Endothelial cell of umbilical vein (primary cell): ENCODE data around the gene KASH5. TPM values are rescaled to one million over a fixed set of nuclear protein-coding genes. Genes with fewer than 3 reads are reported as not detected.

ENCODE experiments used
- BruUV-seq: library from RNA; stranded (reverse); fragments of 400-500 nt; replicated peaks from 2 replicates; lab custom pipeline; 2021; lab: Mats Ljungman, UMichigan
- CTCF ChIA-PET: fragments of 300-600, 350-600 bp; sonication (Branson Sonifier 250); formaldehyde crosslinking; loops from one replicate; lab custom pipeline; 2021; ENCODE audit warnings: antibody characterized with exemption, inconsistent platforms; lab: Charles Lee
- POLR2A ChIA-PET: fragments of 300-600, 350-600 bp; sonication (Branson Sonifier 250); formaldehyde crosslinking; loops from one replicate; lab custom pipeline; 2021; ENCODE audit warnings: antibody characterized with exemption, inconsistent platforms; lab: Charles Lee
- DNase-seq: peaks from one replicate; pipeline ENCODE4 v3.0.0-alpha.2; 2011; ENCODE audit warnings: low read depth, low spot score
- FAIRE-seq: peaks from 2 replicates; lab custom pipeline; 2011; peaks lifted over from hg19 to GRCh38; lab: Jason Lieb, UNC
- H2AFZ ChIP-seq: 2 replicates; pipeline ENCODE4 v1.6.0; 2012; ENCODE audit warnings: low read depth, low read length, control low read depth, inconsistent platforms
- H3K27ac ChIP-seq: 2 replicates; pipeline ENCODE4 v1.5.1; 2011; ENCODE audit warnings: low read depth, mild to moderate bottlenecking, control low read depth, low read length, moderate library complexity; ENCODE audit not compliant: insufficient read depth
- H3K27me3 ChIP-seq, 2 experiments: 2 replicates each; pipeline versions ENCODE4 v1.6.0 to v1.6.1; 2011; ENCODE audit warnings: low read length in 2 of 2, mixed read lengths in 1 of 2; ENCODE audit not compliant: control insufficient read depth in 2 of 2, insufficient read depth in 2 of 2
- H3K36me3 ChIP-seq, 2 experiments: 2 replicates in 1 of 2; 3 replicates in 1 of 2; pipeline ENCODE4 v1.5.1; 2011; ENCODE audit warnings: low read length in 2 of 2, mild to moderate bottlenecking in 1 of 2, moderate library complexity in 1 of 2; ENCODE audit not compliant: control insufficient read depth in 2 of 2, insufficient read depth in 2 of 2; ENCODE audit errors: extremely low read depth in 1 of 2
- H3K4me1 ChIP-seq: 3 replicates; pipeline ENCODE4 v1.5.1; 2011; ENCODE audit warnings: mild to moderate bottlenecking, low read length; ENCODE audit not compliant: control insufficient read depth, insufficient read depth; ENCODE audit errors: extremely low read depth
- H3K4me2 ChIP-seq: 2 replicates; pipeline ENCODE4 v1.6.1; 2011; ENCODE audit warnings: low read length, control low read depth, mixed read lengths; ENCODE audit not compliant: insufficient read depth
- H3K4me3 ChIP-seq, 3 experiments: fragments of 200-600 bp in 1 of 3; sonication (generic), shearing (Covaris generic) in 1 of 3; replicated peaks in 1 of 3; 2 replicates each; pipeline ENCODE4 v1.5.1; 2011 to 2016; ENCODE audit warnings: control low read depth in 3 of 3, low read length in 3 of 3, mild to moderate bottlenecking in 2 of 3, inconsistent platforms in 1 of 3, low read depth in 1 of 3, moderate library complexity in 1 of 3; ENCODE audit not compliant: insufficient read depth in 1 of 3
- H3K79me2 ChIP-seq: 2 replicates; pipeline ENCODE4 v1.6.0; 2012; ENCODE audit warnings: low read length, inconsistent platforms; ENCODE audit not compliant: control insufficient read depth, insufficient read depth
- H3K9ac ChIP-seq: replicated peaks from 2 replicates; pipeline ENCODE3; 2011; ENCODE audit warnings: low read length, control low read depth; ENCODE audit not compliant: insufficient read depth; ENCODE audit errors: extremely low read depth
- H3K9me1 ChIP-seq: replicated peaks from 3 replicates; pipeline ENCODE4 v1.6.0; 2011; ENCODE audit warnings: mild to moderate bottlenecking, low read length; ENCODE audit not compliant: control insufficient read depth, insufficient read depth; ENCODE audit errors: extremely low read depth
- H3K9me3 ChIP-seq: replicated peaks from 2 replicates; pipeline ENCODE4 v1.5.1; 2012; ENCODE audit warnings: low read length, inconsistent platforms; ENCODE audit not compliant: control insufficient read depth, insufficient read depth
- H4K20me1 ChIP-seq: replicated peaks from 2 replicates; pipeline ENCODE3; 2011; ENCODE audit warnings: mild to moderate bottlenecking, low read length; ENCODE audit not compliant: control insufficient read depth, insufficient read depth; ENCODE audit errors: extremely low read depth
- EZH2 ChIP-seq: IDR thresholded peaks from 2 replicates; pipeline ENCODE4 v1.6.1; 2012; ENCODE audit warnings: borderline replicate concordance, low read depth, mild to moderate bottlenecking, moderate library complexity, low read length, inconsistent platforms; ENCODE audit not compliant: severe bottlenecking
- FOS ChIP-seq: IDR thresholded peaks from 2 replicates; pipeline ENCODE4 v1.6.1; 2011; ENCODE audit warnings: mild to moderate bottlenecking, low read length, moderate library complexity, borderline replicate concordance; ENCODE audit not compliant: insufficient read depth
- GATA2 ChIP-seq: IDR thresholded peaks from 2 replicates; pipeline ENCODE4 v1.7.0; 2011; ENCODE audit warnings: low read depth, mild to moderate bottlenecking, moderate library complexity, mixed read lengths, low read length; ENCODE audit not compliant: insufficient read length, insufficient read depth
- dilution Hi-C: fragments of 300-500 bp; cut with MboI; formaldehyde crosslinking; loops from one replicate; pipeline ENCODE4 v1.15.0; 2019; ENCODE audit warnings: low sequenced_read_pairs; ENCODE audit not compliant: extremely low pct_ligation_motif_present
- intact Hi-C: fragments of 100-400 bp; cut with micrococcal nuclease; formaldehyde crosslinking; loops from one replicate; pipeline ENCODE4 v1.10.0; 2022
- polyA plus RNA-seq, 4 experiments: library from polyadenylated mRNA; depleted of rRNA in 3 of 4; stranded (reverse) in 3 of 4; unstranded in 1 of 4; fragments of >200 nt; gene quantifications; 2 replicates each; pipeline versions ENCODE4 v1.2.1 to v1.2.3, GENCODE V29; 2011 to 2012; ENCODE audit warnings: missing spikeins in 1 of 4
- total RNA-seq: library from RNA; stranded (reverse); gene quantifications from 2 replicates; pipeline ENCODE4 v1.2.3, GENCODE V29; 2021
- TF ChIP-seq, protein P1 (sequence below), 2 donors: IDR thresholded peaks; 1 replicate in 1 of 2; 2 replicates in 1 of 2; pipeline ENCODE4 v1.5.1; 2011; ENCODE audit warnings: low read length in 2 of 2, mild to moderate bottlenecking in 2 of 2, moderate library complexity in 2 of 2, control low read depth in 1 of 2, inconsistent platforms in 1 of 2, low read depth in 1 of 2; ENCODE audit not compliant: insufficient read depth in 1 of 2; ENCODE audit errors: extremely low read depth in 1 of 2

KASH5 gene
- total and polyA plus RNA-seq, 2 donors (not counting 3 experiments of a cell fraction or from before 2014, with no cell fraction given) = 0.03 TPM; not detected in 1

DNA sequence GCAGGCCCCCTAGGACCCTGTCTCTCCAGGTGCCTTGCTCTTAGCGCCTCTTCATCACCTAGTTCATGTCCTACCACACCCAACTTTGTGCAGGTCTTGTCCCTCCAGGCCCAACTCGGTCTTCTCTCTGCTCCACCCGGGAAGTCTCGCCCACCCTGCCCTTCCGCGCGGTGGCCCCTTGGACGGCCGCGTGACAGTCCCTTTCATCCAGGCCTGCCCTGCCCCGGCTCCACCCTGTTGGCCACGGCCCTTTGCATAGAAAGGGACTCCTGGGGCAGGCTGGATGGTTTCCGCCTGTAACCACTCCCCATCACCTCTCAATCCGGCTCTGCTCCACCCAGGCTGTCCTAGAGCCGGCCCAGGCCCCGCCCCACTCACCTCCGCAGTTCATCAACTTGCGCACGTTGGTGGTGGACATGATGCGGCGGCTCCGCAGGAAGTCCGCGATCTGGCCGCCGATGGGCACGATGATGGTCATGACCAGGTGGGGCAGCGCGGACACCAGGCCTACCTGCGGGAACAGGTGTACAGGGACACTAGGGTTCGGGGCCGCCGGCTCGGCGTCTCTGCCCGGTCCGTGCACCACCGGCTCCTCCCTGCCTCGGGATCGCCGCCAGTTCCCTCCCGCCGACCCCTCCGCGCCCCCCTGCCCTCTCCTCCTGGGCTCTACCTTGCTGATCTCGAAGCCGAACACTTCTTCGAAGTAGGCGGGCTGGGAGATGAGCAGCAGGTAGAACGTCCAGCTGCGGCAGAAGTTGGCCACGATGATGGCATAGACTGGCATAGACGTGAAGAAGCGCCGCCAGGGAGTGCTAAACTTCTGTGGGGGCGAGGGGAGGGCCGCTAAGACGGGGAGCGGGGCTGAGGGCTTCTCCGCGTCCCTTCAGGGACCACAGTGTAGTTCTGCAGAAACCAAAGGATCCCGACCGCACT lies 44.4 kb downstream of the KASH5 start:
- no peak overlapping the region for H2AFZ ChIP-seq
- CTCF ChIA-PET = no interaction called here
- TF ChIP-seq FOS (no peak), GATA2 (no peak), EZH2 (peak; percentile 82)
- TF ChIP-seq, protein P1, sequence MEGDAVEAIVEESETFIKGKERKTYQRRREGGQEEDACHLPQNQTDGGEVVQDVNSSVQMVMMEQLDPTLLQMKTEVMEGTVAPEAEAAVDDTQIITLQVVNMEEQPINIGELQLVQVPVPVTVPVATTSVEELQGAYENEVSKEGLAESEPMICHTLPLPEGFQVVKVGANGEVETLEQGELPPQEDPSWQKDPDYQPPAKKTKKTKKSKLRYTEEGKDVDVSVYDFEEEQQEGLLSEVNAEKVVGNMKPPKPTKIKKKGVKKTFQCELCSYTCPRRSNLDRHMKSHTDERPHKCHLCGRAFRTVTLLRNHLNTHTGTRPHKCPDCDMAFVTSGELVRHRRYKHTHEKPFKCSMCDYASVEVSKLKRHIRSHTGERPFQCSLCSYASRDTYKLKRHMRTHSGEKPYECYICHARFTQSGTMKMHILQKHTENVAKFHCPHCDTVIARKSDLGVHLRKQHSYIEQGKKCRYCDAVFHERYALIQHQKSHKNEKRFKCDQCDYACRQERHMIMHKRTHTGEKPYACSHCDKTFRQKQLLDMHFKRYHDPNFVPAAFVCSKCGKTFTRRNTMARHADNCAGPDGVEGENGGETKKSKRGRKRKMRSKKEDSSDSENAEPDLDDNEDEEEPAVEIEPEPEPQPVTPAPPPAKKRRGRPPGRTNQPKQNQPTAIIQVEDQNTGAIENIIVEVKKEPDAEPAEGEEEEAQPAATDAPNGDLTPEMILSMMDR (IDR thresholded peaks at IDR 0.05; ENCODE audit: extremely low read depth in 1 of 2, insufficient read depth in 1 of 2, low read depth in 1 of 2, low read length in 2 of 2) = no peak
- intact Hi-C loops (no loop called here), dilution Hi-C loops (no loop called here)
- H3K4me3 ChIP-seq = no peak overlapping the region
- H3K9ac ChIP-seq = no peak overlapping the region
- no peaks in the 10 kb centered on the region for H3K36me3 ChIP-seq
- H3K27ac ChIP-seq = no peak overlapping the region
- H3K4me1 ChIP-seq = peaks cover 3% of the 10 kb centered on the region
- no peak for FAIRE-seq
- BruUV-seq = no TSS peak
- H3K27me3 ChIP-seq = peaks cover 71 to 74% of the 10 kb centered on the region in 2 experiments
- no peak overlapping the region for H3K4me2 ChIP-seq
- no peak for DNase-seq
- H3K9me3 ChIP-seq = no peaks in the 10 kb centered on the region
- POLR2A ChIA-PET = no interaction called here
- no peaks in the 10 kb centered on the region for H4K20me1 ChIP-seq
- no peaks in the 10 kb centered on the region for H3K79me2 ChIP-seq
- H3K9me1 ChIP-seq = no peaks in the 10 kb centered on the region
